Spleen (tissue), 11 donors: ENCODE measurements around the gene CLASP1. TPM values are rescaled to one million over a fixed set of nuclear protein-coding genes. Genes with fewer than 3 reads are reported as not detected.

ENCODE experiments used
- DNase-seq: peaks from one replicate; pipeline ENCODE4 v3.0.0-alpha.2; 2020
- H3K27ac ChIP-seq, 8 donors: fragments of 200-600 bp; sonication (generic) in 7 of 8; 1 replicate in 4 of 8; 2 replicates in 4 of 8; pipeline versions ENCODE4 v1.5.0 to v1.8.0; 2016 to 2021; ENCODE audit warnings: inconsistent platforms in 4 of 8, mild to moderate bottlenecking in 4 of 8, moderate library complexity in 1 of 8
- H3K27me3 ChIP-seq, 7 donors: fragments of 200-600 bp; sonication (generic) in 6 of 7; replicated peaks in 1 of 7; 1 replicate in 4 of 7; 2 replicates in 3 of 7; pipeline versions ENCODE4 v1.5.0 to v1.8.0; 2016 to 2021; ENCODE audit warnings: inconsistent platforms in 3 of 7, mild to moderate bottlenecking in 1 of 7
- H3K36me3 ChIP-seq, 6 donors: fragments of 200-600 bp; sonication (generic) in 5 of 6; 1 replicate in 4 of 6; 2 replicates in 2 of 6; pipeline versions ENCODE4 v1.5.0 to v1.8.0; 2016 to 2021; ENCODE audit warnings: inconsistent platforms in 2 of 6
- H3K4me1 ChIP-seq, 6 donors: fragments of 200-600 bp; sonication (generic) in 5 of 6; 1 replicate in 3 of 6; 2 replicates in 3 of 6; pipeline versions ENCODE4 v1.5.0 to v1.8.0; 2016 to 2021; ENCODE audit warnings: inconsistent platforms in 3 of 6
- H3K4me3 ChIP-seq, 8 donors: fragments of 200-600 bp; sonication (generic) in 7 of 8; 1 replicate in 4 of 8; 2 replicates in 4 of 8; pipeline versions ENCODE4 v1.5.0 to v1.8.0; 2016 to 2021; ENCODE audit warnings: inconsistent platforms in 4 of 8, mild to moderate bottlenecking in 4 of 8, moderate library complexity in 2 of 8
- H3K9me3 ChIP-seq, 8 donors: fragments of 200-600 bp; sonication (generic) in 7 of 8; 1 replicate in 4 of 8; 2 replicates in 4 of 8; pipeline versions ENCODE4 v1.5.0 to v1.8.0; 2016 to 2021; ENCODE audit warnings: inconsistent platforms in 4 of 8
- CTCF ChIP-seq, 11 experiments: fragments of 200-600 bp in 7 of 11; fragments of 450-650 bp in 4 of 11; sonication (generic) in 4 of 11; IDR thresholded peaks in 8 of 11; conservative IDR thresholded peaks in 3 of 11; 1 replicate in 7 of 11; 2 replicates in 4 of 11; pipeline versions ENCODE4 v1.4.0 to v1.8.0; 2016 to 2021; ENCODE audit warnings: antibody characterized with exemption in 11 of 11, inconsistent platforms in 4 of 11, mild to moderate bottlenecking in 1 of 11
- POLR2A ChIP-seq, 3 donors: fragments of 450-650 bp; IDR thresholded peaks; one replicate each; pipeline ENCODE4 v1.5.1; 2017; ENCODE audit warnings: antibody characterized with exemption in 3 of 3, mild to moderate bottlenecking in 1 of 3
- POLR2AphosphoS5 ChIP-seq, 3 donors: sonication (generic); formaldehyde crosslinking; IDR thresholded peaks; one replicate each; pipeline ENCODE4 v1.5.1; 2017; ENCODE audit warnings: antibody characterized with exemption in 3 of 3
- WGBS, 5 donors: extraction: QIAGEN DNeasy Blood & Tissue Kit in 3 of 5; methylation state at CpG; one replicate each; pipeline versions ENCODE4 v1.1.5 to v1.1.7; 2013 to 2018; 5-methylcytosine and 5-hydroxymethylcytosine counted together
- intact Hi-C: fragments of 100-400 bp; cut with DNase I; formaldehyde crosslinking; loops from one replicate; pipeline ENCODE4 v1.15.0; 2023; ENCODE audit warnings: low total_unique reads
- polyA plus RNA-seq, 3 donors: library from polyadenylated mRNA; stranded (reverse); fragments of 200-250 nt; gene quantifications; one replicate each; pipeline ENCODE4 v1.2.1, GENCODE V29; 2013
- total RNA-seq, 7 donors: library from RNA; depleted of rRNA in 3 of 7; stranded (reverse); fragments of >200 nt in 3 of 7; fragmentation: NEBNext Ultra II Directional in 4 of 7; extraction: Animal tissue kit (Norgen Biotek cat#: 25700) in 4 of 7; gene quantifications; one replicate each; pipeline versions ENCODE4 v1.1.0 to v1.2.1, GENCODE V29; 2016 to 2021
- donor health status: healthy with polysubstance abuse.
- donor health status: DM: no; HTN: no; CAD: no; lungs with moderate emphysema.
- donor health status: DM: no; HTN: no; CAD: no.
- donor health status: Bipolar disorder and iron deficiency.
- donor health status: healthy.
- donor health status: DM: no; HTN: no; CAD: no.
- donor health status: DM: yes; HTN: yes; CAD: no.

Gene CLASP1
- total and polyA plus RNA-seq, 10 donors: 4.0 to 103 (median 71.7) TPM

GRCh38 chr2:121330921-121331320 is 318.3 kb downstream of the CLASP1 start:
- Histone ChIP-seq H3K27me3 (peaks cover 0 to 6% (median 0%) of the 10 kb centered on the region in 7 donors), H3K4me3 (no peak overlapping the region), H3K36me3 (no peaks in the 10 kb centered on the region), H3K4me1 (no peaks in the 10 kb centered on the region), H3K9me3 (no peaks in the 10 kb centered on the region), H3K27ac (no peak overlapping the region)
- TF ChIP-seq CTCF (IDR thresholded peaks at IDR 0.05 in 8 of 11, conservative IDR thresholded peaks at IDR 0.05 in 3 of 11) (no peak), POLR2A (IDR thresholded peaks at IDR 0.05) (no peak), POLR2AphosphoS5 (IDR thresholded peaks at IDR 0.05) (no peak)
- peak; percentile 28 for DNase-seq
- intact Hi-C loops: no loop called here
- WGBS, 5 donors: 90 to 95% (median 93%) methylated on average over 15 of the region's 15 CpGs

GRCh38 chr2:121329786-121330185 is 319.5 kb downstream of the CLASP1 start:
- Histone ChIP-seq H3K36me3 (no peaks in the 10 kb centered on the region), H3K4me3 (no peak overlapping the region), H3K27me3 (peaks cover 0 to 6% (median 0%) of the 10 kb centered on the region in 7 donors), H3K4me1 (no peaks in the 10 kb centered on the region), H3K9me3 (no peaks in the 10 kb centered on the region), H3K27ac (no peak overlapping the region)
- 90 to 94% (median 92%) methylated on average over 6 of the region's 6 CpGs for WGBS, 5 donors
- TF ChIP-seq CTCF (IDR thresholded peaks at IDR 0.05 in 8 of 11, conservative IDR thresholded peaks at IDR 0.05 in 3 of 11) (no peak), POLR2A (IDR thresholded peaks at IDR 0.05) (no peak), POLR2AphosphoS5 (IDR thresholded peaks at IDR 0.05) (no peak)
- no peak for DNase-seq
- intact Hi-C loops: loop anchor here (10.0 kb wide), 1 partner anchor 235 kb away; no protein-coding TSS in a partner anchor

DNA sequence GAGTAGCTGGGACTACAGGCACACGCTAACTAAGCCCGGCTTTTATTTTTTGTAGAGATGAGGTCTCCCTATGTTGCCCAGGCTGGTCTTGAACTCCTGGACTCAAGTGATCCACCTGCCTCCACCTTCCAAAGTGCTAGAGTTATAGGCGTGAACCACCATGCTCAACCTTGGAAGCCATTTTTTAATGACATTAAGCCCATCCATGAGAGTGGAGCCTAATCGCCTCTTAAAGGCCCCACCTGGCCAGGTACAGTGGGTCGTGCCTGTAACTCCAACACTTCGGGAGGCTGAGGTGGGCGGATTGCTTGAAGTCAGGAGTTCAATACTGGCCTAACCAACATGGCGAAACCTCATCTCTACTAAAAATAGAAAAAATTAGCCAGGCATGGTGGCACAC is 322.6 kb downstream of the CLASP1 start:
- intact Hi-C loops: loop anchor here (10.0 kb wide), 1 partner anchor 232 kb away; no protein-coding TSS in a partner anchor

DNA sequence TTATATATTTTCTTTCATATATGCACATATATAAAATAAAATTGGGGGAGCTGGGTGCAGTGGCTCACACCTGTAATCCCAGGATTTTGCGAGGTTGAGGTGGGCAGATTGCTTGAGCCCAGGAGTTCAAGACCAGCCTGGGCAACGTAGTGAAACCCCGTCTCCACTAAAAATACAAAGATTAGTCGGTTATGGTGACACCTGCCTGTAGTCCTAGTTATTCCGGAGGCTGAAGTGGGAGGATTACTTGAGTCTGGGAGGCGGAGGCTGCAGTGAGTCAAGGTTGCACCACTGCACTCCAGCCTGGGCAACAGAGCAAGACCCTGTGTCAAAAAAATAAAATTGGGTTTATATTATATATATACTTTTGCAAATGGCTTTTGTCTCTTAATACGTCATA is 324.7 kb downstream of the CLASP1 start:
- Histone ChIP-seq H3K4me1 (no peaks in the 10 kb centered on the region), H3K4me3 (no peak overlapping the region), H3K27ac (no peak overlapping the region), H3K9me3 (no peaks in the 10 kb centered on the region), H3K27me3 (peaks cover 0 to 15% (median 0%) of the 10 kb centered on the region in 7 donors), H3K36me3 (no peaks in the 10 kb centered on the region)
- no peak for TF ChIP-seq POLR2AphosphoS5 (IDR thresholded peaks at IDR 0.05)
- TF ChIP-seq POLR2A (IDR thresholded peaks at IDR 0.05): no peak
- no peak for TF ChIP-seq CTCF (IDR thresholded peaks at IDR 0.05 in 8 of 11, conservative IDR thresholded peaks at IDR 0.05 in 3 of 11)
- 90 to 94% (median 92%) methylated on average over 7 of the region's 7 CpGs for WGBS, 5 donors
- no peak for DNase-seq
- intact Hi-C loops: loop anchor here (10.0 kb wide), 1 partner anchor 230 kb away; no protein-coding TSS in a partner anchor

More for the DNA sequence above, 322.6 kb downstream of the CLASP1 start:
- peaks cover 0 to 12% (median 0%) of the 10 kb centered on the region in 7 donors for H3K27me3 ChIP-seq
- H3K36me3 ChIP-seq: no peaks in the 10 kb centered on the region
- H3K4me3 ChIP-seq: no peak overlapping the region
- no peaks in the 10 kb centered on the region for H3K4me1 ChIP-seq
- 84 to 95% (median 92%) methylated on average over 7 to 8 of the region's 8 CpGs for WGBS, 5 donors
- DNase-seq: no peak
- no peaks in the 10 kb centered on the region for H3K9me3 ChIP-seq
- no peak overlapping the region for H3K27ac ChIP-seq
- TF ChIP-seq POLR2AphosphoS5 (IDR thresholded peaks at IDR 0.05): no peak
- no peak for TF ChIP-seq CTCF (IDR thresholded peaks at IDR 0.05 in 8 of 11, conservative IDR thresholded peaks at IDR 0.05 in 3 of 11)
- TF ChIP-seq POLR2A (IDR thresholded peaks at IDR 0.05): no peak
